Epithelial cell of umbilical artery (primary cell): ENCODE data around the gene SLC51B. TPM values are rescaled to one million over a fixed set of nuclear protein-coding genes. Genes with fewer than 3 reads are reported as not detected.

Experiments used
- total RNA-seq: library from RNA; depleted of rRNA; stranded (reverse); fragments of >200 nt; gene quantifications from 2 replicates; pipeline ENCODE4 v1.2.3, GENCODE V29; 2014

The SLC51B gene
- total RNA-seq, result not detected in 2 replicates

GRCh38 chr15:65044724-65045481, at the start of gene SLC51B:
TSS of gene SLC51B (plus strand) at chr15:65045387. CDS start at chr15:65050005, 4,618 bp downstream.

GRCh38 chr15:65028921-65029735, 16.1 kb upstream of the SLC51B start, which contains the start of gene MTFMT:
TSS of gene MTFMT (minus strand) at chr15:65029639. CDS start at chr15:65029613, 26 bp downstream.

GRCh38 chr15:65067645-65068402, 22.6 kb downstream of the SLC51B start, which contains the start of gene RASL12:
TSS of gene RASL12 (minus strand) at chr15:65067991. CDS start at chr15:65067835, 156 bp downstream.

GRCh38 chr15:65076486-65077290, 31.5 kb downstream of the SLC51B start, which contains the start of gene KBTBD13:
TSS of gene KBTBD13 (plus strand) at chr15:65076746. CDS start at chr15:65076816, 70 bp downstream.

Other genes starting within 250 kb of the SLC51B start
- gene PIF1, start 219.7 kb upstream of the SLC51B start, total RNA-seq, result 7.5 and 12.6 TPM in 2 replicates
- gene PLEKHO2, start 203.5 kb upstream of the SLC51B start, total RNA-seq, result 19.5 and 25.2 TPM in 2 replicates
- gene ANKDD1A, start 133.5 kb upstream of the SLC51B start, total RNA-seq, result 1.6 and 3.0 TPM in 2 replicates
- 59.1 and 72.6 TPM in 2 replicates for gene SPG21, start 55.5 kb upstream of the SLC51B start, total RNA-seq
- 21.3 and 22.1 TPM in 2 replicates for gene MTFMT, start 15.7 kb upstream of the SLC51B start, total RNA-seq
- 0.32 TPM in 1 of 2 replicates, not detected in the other for gene RASL12, start 22.6 kb downstream of the SLC51B start, total RNA-seq
- gene KBTBD13, start 31.4 kb downstream of the SLC51B start, total RNA-seq, result not detected in 2 replicates
- 0.65 and 1.1 TPM in 2 replicates for gene UBAP1L, start 69.8 kb downstream of the SLC51B start, total RNA-seq
- 13.0 and 18.2 TPM in 2 replicates for gene PDCD7, start 88.4 kb downstream of the SLC51B start, total RNA-seq
- 40.9 and 57.4 TPM in 2 replicates for gene CLPX, start 140.0 kb downstream of the SLC51B start, total RNA-seq
- gene CILP, start 166.1 kb downstream of the SLC51B start, total RNA-seq, result not detected in 2 replicates
- gene PARP16, start 241.5 kb downstream of the SLC51B start, total RNA-seq, result 0.97 and 1.1 TPM in 2 replicates